Transverse colon (tissue), 4 donors: ENCODE data around the gene NOL3.

Experiments
- EP300 ChIP-seq: sonication (generic); formaldehyde crosslinking; IDR thresholded peaks from one replicate; pipeline ENCODE4 v1.6.1; 2017; ENCODE audit warnings: antibody characterized with exemption, low read depth
- POLR2A ChIP-seq: fragments of 450-650 bp; IDR thresholded peaks from one replicate; pipeline ENCODE4 v1.6.1; 2016; ENCODE audit warnings: antibody characterized with exemption, mild to moderate bottlenecking, moderate library complexity
- POLR2AphosphoS5 ChIP-seq, 3 donors: sonication (generic); formaldehyde crosslinking; IDR thresholded peaks; one replicate each; pipeline ENCODE4 v1.6.1; 2016; ENCODE audit warnings: antibody characterized with exemption in 3 of 3
- TF ChIP-seq, protein P1 (sequence below), 5 experiments: fragments of 200-600 bp in 3 of 5; fragments of 450-650 bp in 2 of 5; sonication (generic) in 3 of 5; IDR thresholded peaks; 1 replicate in 2 of 5; 2 replicates in 3 of 5; pipeline ENCODE4 v1.5.1; 2016 to 2017; ENCODE audit warnings: antibody characterized with exemption in 5 of 5, inconsistent platforms in 3 of 5, mild to moderate bottlenecking in 2 of 5, moderate library complexity in 1 of 5

DNA sequence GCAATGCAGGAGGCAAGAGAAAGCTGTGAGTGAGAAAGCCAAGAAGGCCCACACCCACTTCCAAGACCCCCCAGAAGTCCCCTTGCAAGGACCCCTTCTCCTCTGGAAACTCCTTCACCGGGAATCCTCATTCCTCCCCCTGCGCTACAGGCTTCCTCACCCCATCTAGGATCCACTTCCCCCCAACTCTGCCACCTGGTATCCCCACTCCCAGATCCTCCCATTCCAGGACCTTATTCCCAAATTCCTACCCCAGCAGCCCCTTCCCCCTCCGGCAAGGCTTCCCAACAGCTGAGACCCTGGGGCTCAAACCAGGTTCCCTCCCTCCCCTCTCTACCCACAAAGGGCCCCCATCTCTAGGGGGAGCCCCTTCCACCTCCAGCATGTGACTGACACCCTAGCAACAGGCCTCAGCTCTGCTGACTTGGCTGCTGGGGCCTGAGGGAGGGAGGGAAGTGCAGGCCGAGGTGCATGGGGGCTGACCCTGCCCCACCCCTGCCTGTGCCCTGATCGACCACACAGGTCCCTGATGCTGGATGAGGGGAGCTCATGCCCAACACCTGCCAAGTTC, 3.7 kb upstream of the NOL3 start:
- TF ChIP-seq, protein P1, sequence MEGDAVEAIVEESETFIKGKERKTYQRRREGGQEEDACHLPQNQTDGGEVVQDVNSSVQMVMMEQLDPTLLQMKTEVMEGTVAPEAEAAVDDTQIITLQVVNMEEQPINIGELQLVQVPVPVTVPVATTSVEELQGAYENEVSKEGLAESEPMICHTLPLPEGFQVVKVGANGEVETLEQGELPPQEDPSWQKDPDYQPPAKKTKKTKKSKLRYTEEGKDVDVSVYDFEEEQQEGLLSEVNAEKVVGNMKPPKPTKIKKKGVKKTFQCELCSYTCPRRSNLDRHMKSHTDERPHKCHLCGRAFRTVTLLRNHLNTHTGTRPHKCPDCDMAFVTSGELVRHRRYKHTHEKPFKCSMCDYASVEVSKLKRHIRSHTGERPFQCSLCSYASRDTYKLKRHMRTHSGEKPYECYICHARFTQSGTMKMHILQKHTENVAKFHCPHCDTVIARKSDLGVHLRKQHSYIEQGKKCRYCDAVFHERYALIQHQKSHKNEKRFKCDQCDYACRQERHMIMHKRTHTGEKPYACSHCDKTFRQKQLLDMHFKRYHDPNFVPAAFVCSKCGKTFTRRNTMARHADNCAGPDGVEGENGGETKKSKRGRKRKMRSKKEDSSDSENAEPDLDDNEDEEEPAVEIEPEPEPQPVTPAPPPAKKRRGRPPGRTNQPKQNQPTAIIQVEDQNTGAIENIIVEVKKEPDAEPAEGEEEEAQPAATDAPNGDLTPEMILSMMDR (IDR thresholded peaks at IDR 0.05): no peak
- TF ChIP-seq POLR2A (no peak), POLR2AphosphoS5 (IDR thresholded peaks at IDR 0.05) (no peak), EP300 (no peak)
